Measurements from ENCODE around the gene PVR. TPM values are rescaled to one million over a fixed set of nuclear protein-coding genes. Genes with fewer than 3 reads are reported as not detected.

Gene PVR
- total RNA-seq, 1 experiment from 2014 or later, result 42.3 TPM

DNA sequence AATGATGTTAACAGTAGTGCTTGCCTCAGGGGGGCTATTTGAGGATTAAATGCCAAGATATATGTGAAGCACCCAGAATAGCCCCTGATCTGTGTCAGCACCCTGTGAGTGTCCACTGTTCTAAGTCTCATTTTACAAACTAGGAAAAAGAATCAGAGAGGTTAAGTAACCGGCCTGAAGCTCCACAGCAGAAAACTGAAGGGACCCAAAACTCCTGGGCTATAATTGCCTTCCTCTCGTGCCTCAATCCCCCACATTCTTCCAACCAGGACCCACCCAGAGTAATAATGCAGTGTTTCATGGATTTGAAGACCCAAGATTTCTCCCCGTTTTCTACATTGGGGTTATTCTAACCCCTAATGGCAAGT lies 2.3 kb downstream of the PVR start:
- Histone ChIP-seq H3K27me3 (ENCODE audit: control insufficient read depth, insufficient read depth, low read length) (peaks cover 4% of the 10 kb centered on the region; the same call in 1 of the 2 replicates), H3K4me3 (ENCODE audit: insufficient read depth, low read depth, low read length) (no peak overlapping the region), H3K36me3 (replicated peaks; ENCODE audit: control insufficient read depth, insufficient read depth, low read length) (peaks cover 15% of the 10 kb centered on the region)
- DNase-seq, result no peak

DNA sequence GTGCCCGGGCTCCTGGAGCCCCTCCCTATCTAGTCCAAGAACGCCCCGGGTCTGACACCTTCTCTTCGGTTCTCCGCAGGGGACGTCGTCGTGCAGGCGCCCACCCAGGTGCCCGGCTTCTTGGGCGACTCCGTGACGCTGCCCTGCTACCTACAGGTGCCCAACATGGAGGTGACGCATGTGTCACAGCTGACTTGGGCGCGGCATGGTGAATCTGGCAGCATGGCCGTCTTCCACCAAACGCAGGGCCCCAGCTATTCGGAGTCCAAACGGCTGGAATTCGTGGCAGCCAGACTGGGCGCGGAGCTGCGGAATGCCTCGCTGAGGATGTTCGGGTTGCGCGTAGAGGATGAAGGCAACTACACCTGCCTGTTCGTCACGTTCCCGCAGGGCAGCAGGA lies 3.4 kb downstream of the PVR start:
- H3K4me3 ChIP-seq (ENCODE audit: insufficient read depth, low read depth, low read length), result no peak overlapping the region
- peaks cover 4% of the 10 kb centered on the region; the same call in 1 of the 2 replicates for H3K27me3 ChIP-seq (ENCODE audit: control insufficient read depth, insufficient read depth, low read length)
- peaks cover 21% of the 10 kb centered on the region for H3K36me3 ChIP-seq (replicated peaks; ENCODE audit: control insufficient read depth, insufficient read depth, low read length)
- DNase-seq, result no peak

DNA sequence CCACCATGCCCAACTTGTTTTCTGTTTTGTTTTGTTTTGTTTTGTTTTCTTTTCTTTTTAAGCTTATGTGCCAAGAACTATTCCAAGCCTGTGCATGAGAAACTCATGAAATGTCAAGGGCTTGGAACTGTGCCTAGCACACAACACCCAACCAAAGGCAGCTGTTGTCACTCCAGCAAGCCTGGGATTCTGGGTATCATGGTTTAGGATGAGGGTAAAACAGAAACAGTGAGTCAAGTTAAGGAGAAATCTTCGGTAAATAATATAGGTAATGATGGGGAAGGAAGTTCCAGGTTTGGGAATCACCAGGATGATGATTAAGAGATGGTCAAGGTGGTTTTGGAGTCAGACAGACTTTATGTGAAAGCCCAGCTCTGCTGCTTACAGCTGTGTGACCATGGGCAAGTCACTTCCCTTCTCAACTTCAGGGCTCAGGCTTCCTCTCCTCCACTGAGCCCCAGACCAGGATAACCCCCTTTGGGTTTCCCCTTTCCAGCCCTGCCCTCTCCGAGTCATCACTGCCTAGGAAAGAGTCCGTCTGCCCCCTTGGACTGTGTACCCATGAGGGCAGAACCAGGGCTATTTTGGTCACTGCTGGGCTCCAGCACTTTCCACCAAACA lies 5.0 kb downstream of the PVR start:
- Histone ChIP-seq H3K36me3 (replicated peaks; ENCODE audit: control insufficient read depth, insufficient read depth, low read length) (peaks cover 30% of the 10 kb centered on the region), H3K27me3 (ENCODE audit: control insufficient read depth, insufficient read depth, low read length) (no peaks in the 10 kb centered on the region), H3K4me3 (ENCODE audit: insufficient read depth, low read depth, low read length) (no peak overlapping the region)
- no peak for DNase-seq

DNA sequence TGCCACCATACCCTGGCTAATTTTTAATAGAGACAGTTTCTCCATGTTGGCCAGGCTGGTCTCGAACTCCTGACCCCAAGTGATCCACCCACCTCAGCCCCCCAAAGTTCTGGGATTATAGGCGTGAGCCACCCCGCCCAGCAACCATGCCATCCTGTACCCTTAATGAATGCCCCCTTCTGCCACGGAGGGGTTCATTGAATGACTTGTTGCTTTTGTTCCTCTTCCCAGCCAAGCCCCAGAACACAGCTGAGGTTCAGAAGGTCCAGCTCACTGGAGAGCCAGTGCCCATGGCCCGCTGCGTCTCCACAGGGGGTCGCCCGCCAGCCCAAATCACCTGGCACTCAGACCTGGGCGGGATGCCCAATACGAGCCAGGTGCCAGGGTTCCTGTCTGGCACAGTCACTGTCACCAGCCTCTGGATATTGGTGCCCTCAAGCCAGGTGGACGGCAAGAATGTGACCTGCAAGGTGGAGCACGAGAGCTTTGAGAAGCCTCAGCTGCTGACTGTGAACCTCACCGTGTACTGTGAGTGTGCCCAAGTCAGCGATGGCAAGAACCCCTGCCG lies 6.0 kb downstream of the PVR start:
- Histone ChIP-seq H3K27me3 (ENCODE audit: control insufficient read depth, insufficient read depth, low read length) (no peaks in the 10 kb centered on the region), H3K36me3 (replicated peaks; ENCODE audit: control insufficient read depth, insufficient read depth, low read length) (peaks cover 30% of the 10 kb centered on the region), H3K4me3 (ENCODE audit: insufficient read depth, low read depth, low read length) (no peak overlapping the region)
- DNase-seq, result no peak

DNA sequence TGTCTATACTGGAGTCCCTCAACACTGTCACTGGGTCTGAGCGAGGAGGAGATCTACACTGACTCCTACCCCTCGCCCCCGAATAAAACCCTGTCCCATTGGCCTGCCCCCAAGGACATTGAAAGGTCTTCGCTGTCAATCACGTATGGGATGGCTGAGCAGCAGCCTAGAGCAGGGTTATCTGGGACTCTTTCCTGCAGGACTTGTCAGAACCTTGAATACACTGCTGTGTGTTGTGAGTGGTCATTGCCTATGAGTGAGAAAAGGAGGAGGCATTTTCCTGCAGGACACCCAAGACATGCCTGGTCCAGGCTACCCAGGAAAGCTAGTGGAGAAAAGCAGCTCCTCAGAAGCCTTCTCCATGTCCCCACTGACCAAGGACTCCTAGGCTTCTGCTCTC lies 9.6 kb downstream of the PVR start:
- peaks cover 38% of the 10 kb centered on the region for H3K36me3 ChIP-seq (replicated peaks; ENCODE audit: control insufficient read depth, insufficient read depth, low read length)
- H3K27me3 ChIP-seq (ENCODE audit: control insufficient read depth, insufficient read depth, low read length), result no peaks in the 10 kb centered on the region
- H3K4me3 ChIP-seq (ENCODE audit: insufficient read depth, low read depth, low read length), result no peak overlapping the region
- no peak for DNase-seq

DNA sequence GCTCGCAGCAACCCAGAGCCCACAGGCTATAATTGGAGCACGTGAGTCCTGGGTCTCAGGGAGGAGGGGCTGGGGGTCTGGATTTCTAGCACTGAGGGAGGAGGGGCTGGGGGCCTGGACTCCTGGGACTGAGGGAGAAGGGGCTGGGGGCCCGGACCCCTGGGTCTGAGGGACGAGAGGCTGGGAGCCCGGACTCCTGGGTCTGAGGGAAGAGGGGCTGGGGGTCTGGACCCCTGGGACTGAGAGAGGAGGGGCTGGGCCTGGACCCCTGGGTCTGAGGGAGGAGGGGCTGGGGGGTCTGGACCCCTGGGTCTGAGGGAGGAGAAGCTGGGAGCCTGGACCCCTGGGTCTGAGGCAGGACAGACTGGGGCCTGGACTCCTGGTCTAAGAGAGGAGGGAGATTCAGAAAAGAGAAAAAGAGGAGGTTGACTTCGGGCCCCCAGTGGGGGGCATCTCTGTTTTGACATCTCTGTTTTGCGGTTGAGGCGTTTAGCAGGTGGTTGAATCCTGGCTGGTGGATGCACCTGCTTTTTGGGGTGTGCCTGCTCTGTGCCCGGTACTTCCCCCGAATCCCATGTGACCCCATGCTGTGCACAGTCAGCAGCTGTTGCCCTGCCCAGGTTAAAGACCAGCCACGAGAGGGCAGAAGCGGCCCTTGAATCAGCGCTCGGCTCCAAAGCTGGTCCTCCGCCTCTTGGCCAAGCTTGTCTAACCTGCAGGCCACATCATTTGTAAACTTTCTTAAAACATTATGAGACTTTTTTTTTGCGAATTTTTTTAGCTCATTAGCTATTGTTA lies 10.5 kb downstream of the PVR start:
- Histone ChIP-seq H3K36me3 (replicated peaks; ENCODE audit: control insufficient read depth, insufficient read depth, low read length) (peaks cover 43% of the 10 kb centered on the region), H3K4me3 (ENCODE audit: insufficient read depth, low read depth, low read length) (no peak overlapping the region), H3K27me3 (ENCODE audit: control insufficient read depth, insufficient read depth, low read length) (no peaks in the 10 kb centered on the region)
- DNase-seq, result peak; percentile 63

DNA sequence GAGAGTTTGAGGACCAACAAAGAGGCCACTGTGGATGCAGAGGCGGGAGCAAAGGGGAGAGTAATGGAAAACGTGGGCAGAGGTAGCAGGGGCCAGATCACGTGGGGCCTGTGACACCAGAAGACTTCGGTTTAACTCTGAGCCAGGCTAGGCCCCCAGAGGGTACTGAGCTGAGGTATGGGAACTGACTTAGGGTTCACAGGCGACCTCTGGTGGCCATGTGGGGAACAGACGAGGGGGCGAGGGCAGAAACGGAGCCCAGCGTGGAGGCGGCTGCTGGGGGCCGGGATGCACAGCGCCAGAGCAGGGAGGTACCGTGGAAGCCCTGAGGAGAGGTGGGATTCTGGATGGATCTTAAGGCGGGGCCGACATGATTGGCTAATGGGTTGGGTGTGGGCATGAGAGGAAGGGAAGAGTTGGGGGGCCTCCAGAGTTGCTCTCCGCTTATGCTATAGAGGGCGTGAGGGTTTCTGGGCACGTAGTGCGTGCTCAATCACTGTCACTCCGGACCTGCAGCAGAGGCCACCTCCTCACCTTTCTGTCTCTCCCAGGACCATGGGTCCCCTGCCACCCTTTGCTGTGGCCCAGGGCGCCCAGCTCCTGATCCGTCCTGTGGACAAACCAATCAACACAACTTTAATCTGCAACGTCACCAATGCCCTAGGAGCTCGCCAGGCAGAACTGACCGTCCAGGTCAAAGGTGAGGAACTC lies 13.7 kb downstream of the PVR start:
- DNase-seq, result peak; percentile 80

DNA sequence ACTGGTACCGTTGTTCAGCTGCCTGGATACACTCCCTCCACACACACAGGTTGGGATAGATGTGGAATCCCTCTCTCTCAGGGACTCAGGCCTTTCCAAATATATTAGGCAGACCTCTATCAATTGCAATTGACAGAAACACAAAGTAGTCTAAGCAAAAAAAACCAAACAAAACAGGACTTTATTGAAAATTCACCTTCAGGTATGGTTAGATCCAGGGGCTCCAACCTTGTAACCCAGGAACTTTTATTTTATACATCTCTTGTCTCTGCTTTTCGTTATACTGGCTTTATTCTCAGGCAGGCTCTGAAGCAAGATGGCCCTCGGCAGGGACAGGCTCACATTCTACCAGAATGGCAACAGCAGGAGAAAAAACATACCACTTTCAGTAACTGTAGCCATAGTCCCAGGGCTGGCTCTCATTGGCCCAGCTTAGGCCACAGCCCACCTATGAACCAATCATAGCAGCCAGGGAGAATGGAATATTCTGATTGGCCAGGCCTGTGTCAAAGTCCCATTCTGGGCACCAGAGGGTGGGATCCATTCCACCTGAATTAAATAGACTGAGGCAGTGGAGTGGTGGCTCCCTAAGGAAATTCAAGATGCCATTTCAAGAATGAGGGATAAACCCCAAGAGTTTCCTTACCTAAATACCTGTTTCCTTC lies 14.5 kb downstream of the PVR start:
- peaks cover 41% of the 10 kb centered on the region for H3K36me3 ChIP-seq (replicated peaks; ENCODE audit: control insufficient read depth, insufficient read depth, low read length)
- H3K27me3 ChIP-seq (ENCODE audit: control insufficient read depth, insufficient read depth, low read length), result no peaks in the 10 kb centered on the region
- H3K4me3 ChIP-seq (ENCODE audit: insufficient read depth, low read depth, low read length), result no peak overlapping the region
- DNase-seq, result no peak

More for the DNA sequence above, 13.7 kb downstream of the PVR start:
- Histone ChIP-seq H3K27me3 (ENCODE audit: control insufficient read depth, insufficient read depth, low read length) (no peaks in the 10 kb centered on the region), H3K4me3 (ENCODE audit: insufficient read depth, low read depth, low read length) (no peak overlapping the region), H3K36me3 (replicated peaks; ENCODE audit: control insufficient read depth, insufficient read depth, low read length) (peaks cover 44% of the 10 kb centered on the region)

DNA sequence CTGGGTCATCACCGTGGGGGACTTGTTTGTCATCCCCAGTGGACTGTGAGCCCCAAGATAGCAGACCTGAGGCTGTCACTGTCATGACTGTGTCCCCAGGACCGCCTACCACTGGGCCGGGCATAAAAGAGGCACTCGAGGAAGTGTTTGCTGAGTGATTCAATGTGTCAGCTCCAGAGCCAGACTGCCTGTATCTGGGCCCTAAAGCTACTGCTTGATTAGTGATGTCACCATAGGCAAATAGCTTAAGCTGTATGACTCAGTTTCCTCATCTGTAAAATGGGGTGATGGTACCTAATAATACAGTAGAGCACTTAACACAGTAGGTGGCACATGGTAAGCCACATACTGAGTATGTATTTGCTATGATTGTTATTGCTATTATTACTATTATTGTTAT lies 16.4 kb downstream of the PVR start:
- Histone ChIP-seq H3K27me3 (ENCODE audit: control insufficient read depth, insufficient read depth, low read length) (no peaks in the 10 kb centered on the region), H3K4me3 (ENCODE audit: insufficient read depth, low read depth, low read length) (no peak overlapping the region), H3K36me3 (replicated peaks; ENCODE audit: control insufficient read depth, insufficient read depth, low read length) (peaks cover 38% of the 10 kb centered on the region)
- DNase-seq, result no peak

DNA sequence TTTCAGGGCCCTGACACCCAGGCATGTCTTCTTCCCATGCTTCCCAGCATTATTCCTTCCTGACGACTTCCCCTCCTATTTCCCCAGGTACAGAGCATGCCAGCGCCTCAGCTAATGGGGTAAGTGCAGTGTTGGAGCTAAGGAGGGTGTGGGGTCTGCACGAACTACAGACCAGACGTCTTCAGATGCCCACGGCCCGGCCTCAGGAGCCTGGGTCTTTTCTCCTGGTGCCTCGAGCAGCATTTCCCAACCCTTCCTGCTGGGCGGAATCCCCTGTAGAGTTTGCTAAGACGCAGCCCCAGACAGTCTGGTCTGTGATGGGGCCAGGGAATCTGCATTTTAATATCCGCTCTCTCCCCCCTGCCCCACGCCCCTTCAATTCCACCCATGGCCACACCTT lies 17.5 kb downstream of the PVR start:
- DNase-seq, result no peak
- peaks cover 35% of the 10 kb centered on the region for H3K36me3 ChIP-seq (replicated peaks; ENCODE audit: control insufficient read depth, insufficient read depth, low read length)
- no peaks in the 10 kb centered on the region for H3K27me3 ChIP-seq (ENCODE audit: control insufficient read depth, insufficient read depth, low read length)
- no peak overlapping the region for H3K4me3 ChIP-seq (ENCODE audit: insufficient read depth, low read depth, low read length)

DNA sequence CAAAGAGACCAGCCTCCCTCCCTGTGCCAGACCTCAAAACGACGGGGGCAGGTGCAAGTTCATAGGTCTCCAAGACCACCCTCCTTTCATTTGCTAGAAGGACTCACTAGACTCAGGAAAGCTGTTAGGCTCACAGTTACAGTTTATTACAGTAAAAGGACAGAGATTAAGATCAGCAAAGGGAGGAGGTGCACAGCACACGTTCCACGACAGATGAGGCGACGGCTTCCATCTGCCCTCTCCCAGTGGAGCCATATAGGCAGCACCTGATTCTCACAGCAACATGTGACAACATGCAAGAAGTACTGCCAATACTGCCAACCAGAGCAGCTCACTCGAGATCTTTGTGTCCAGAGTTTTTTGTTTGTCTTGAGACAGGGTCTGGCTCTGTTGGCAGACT lies 18.2 kb downstream of the PVR start:
- no peak for DNase-seq
- peaks cover 35% of the 10 kb centered on the region for H3K36me3 ChIP-seq (replicated peaks; ENCODE audit: control insufficient read depth, insufficient read depth, low read length)
- H3K27me3 ChIP-seq (ENCODE audit: control insufficient read depth, insufficient read depth, low read length), result no peaks in the 10 kb centered on the region
- no peak overlapping the region for H3K4me3 ChIP-seq (ENCODE audit: insufficient read depth, low read depth, low read length)

DNA sequence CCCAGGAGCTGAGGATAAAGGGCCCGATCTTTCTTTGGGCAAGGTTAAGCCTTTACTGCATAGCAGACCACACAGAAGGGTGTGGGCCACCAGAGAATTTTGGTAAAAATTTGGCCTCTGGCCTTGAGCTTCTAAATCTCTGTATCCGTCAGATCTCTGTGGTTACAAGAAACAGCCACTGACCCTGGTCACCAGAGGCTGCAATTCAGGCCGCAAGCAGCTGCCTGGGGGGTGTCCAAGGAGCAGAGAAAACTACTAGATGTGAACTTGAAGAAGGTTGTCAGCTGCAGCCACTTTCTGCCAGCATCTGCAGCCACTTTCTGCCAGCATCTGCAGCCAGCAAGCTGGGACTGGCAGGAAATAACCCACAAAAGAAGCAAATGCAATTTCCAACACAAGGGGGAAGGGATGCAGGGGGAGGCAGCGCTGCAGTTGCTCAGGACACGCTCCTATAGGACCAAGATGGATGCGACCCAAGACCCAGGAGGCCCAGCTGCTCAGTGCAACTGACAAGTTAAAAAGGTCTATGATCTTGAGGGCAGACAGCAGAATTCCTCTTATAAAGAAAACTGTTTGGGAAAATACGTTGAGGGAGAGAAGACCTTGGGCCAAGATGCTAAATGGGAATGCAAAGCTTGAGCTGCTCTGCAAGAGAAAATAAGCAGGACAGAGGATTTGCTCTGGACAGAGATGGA lies 19.1 kb downstream of the PVR start:
- Histone ChIP-seq H3K36me3 (replicated peaks; ENCODE audit: control insufficient read depth, insufficient read depth, low read length) (peaks cover 31% of the 10 kb centered on the region), H3K27me3 (ENCODE audit: control insufficient read depth, insufficient read depth, low read length) (no peaks in the 10 kb centered on the region), H3K4me3 (ENCODE audit: insufficient read depth, low read depth, low read length) (no peak overlapping the region)
- DNase-seq, result no peak

DNA sequence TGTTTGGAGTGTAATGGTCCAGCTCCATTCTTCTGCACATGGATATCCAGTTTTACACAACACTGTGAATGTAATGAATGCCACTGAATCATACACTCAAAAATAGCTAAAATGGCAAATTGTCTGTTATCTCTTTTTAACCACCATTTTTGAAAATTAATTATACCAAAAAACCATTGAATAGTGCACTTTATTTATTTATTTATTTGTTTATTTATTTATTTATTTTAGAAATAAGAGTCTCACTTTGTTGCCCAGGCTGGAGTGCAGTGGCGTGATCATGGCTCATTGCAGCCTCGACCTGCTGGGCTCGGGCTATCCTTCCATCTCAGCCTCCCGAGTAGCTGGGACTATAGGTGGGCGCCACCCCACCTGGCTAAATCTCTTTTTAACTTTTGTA lies 20.3 kb downstream of the PVR start:
- DNase-seq, result no peak
- H3K27me3 ChIP-seq (ENCODE audit: control insufficient read depth, insufficient read depth, low read length), result no peaks in the 10 kb centered on the region
- H3K4me3 ChIP-seq (ENCODE audit: insufficient read depth, low read depth, low read length), result no peak overlapping the region
- H3K36me3 ChIP-seq (replicated peaks; ENCODE audit: control insufficient read depth, insufficient read depth, low read length), result peaks cover 20% of the 10 kb centered on the region

DNA sequence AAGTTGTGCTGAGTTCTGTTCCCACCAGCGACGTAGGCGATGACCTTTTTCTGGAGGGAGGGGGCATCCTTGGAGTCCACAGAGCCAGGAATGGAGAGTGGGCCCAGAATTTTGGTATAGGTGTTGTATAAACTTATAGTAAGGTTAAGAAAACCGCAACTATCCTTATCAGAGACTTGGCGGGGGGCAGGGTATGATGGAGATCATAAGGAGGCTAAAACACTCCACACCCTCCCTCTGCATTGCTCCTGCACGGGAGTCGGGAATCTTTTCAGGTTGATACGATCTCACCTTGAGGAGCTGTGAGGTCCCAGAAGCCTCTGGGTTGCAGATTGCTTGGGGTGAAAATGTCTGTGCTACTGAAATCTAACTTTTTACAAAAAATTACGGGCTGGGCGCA lies 21.3 kb downstream of the PVR start:
- H3K27me3 ChIP-seq (ENCODE audit: control insufficient read depth, insufficient read depth, low read length), result no peaks in the 10 kb centered on the region
- DNase-seq, result no peak
- H3K4me3 ChIP-seq (ENCODE audit: insufficient read depth, low read depth, low read length), result no peak overlapping the region
- peaks cover 14% of the 10 kb centered on the region for H3K36me3 ChIP-seq (replicated peaks; ENCODE audit: control insufficient read depth, insufficient read depth, low read length)

Measured in H7 (cell line).